NB4 (cell line): ENCODE measurements around the gene ST3GAL4.
A peak's percentile ranks its signal among the peaks of the same experiment; 100 is the strongest.

ENCODE experiments used
- DNase-seq: peaks from one replicate; pipeline ENCODE4 v3.0.0; 2010; ENCODE audit warnings: low read depth
- H3K4me3 ChIP-seq: one replicate; pipeline ENCODE4 v1.5.1; 2011; ENCODE audit warnings: mild to moderate bottlenecking, low read depth, low read length, moderate library complexity
- MYC ChIP-seq: IDR thresholded peaks from 2 replicates; pipeline ENCODE4 v1.6.1; 2011; ENCODE audit warnings: low read depth, low read length
- POLR2A ChIP-seq: IDR thresholded peaks from 2 replicates; pipeline ENCODE4 v1.6.1; 2011; ENCODE audit warnings: mild to moderate bottlenecking; ENCODE audit not compliant: insufficient read length; ENCODE audit errors: extremely low read depth
- TF ChIP-seq, protein P1 (sequence below): IDR thresholded peaks from one replicate; pipeline ENCODE4 v1.5.1; 2012; ENCODE audit warnings: low read depth, low read length
- TF ChIP-seq, protein P2 (sequence below): IDR thresholded peaks from 2 replicates; pipeline ENCODE4 v1.6.1; 2011; ENCODE audit warnings: low read depth, low read length

ST3GAL4 gene

DNA sequence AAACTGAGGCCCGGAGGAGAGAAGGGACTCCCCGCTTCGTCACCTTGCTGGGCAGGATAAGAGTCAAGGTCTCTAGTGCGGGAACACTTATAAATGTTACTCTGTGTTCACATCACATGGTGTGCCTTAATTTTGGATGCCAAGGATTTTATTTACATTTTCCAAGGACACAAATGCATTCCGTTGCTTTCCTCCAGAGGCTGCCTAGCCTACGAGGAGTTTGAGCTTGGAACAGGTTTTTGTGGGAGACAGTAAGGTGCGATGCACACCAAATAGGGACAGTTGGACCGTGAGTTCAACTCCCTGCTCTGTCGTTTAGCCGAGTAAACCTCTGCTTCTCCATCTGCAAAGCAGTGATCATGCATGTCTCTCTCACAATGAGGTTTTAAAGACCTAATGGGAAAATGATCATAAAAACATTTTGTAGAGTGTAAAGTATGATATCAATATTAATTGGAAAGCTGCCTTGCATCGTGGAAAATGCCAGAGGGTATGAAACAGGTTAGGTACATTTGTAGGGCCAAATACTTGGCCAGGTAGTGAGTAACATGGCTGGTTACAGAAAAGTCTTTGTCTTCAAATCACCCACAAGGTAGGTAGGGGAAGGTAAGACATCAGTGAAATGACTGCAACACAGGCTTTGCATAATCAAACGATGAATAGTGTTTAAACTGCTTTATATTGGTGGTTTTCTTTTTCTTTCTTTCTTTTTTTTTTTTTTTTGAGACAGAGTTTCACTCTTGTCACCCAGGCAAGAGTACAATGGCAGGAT is 61.8 kb downstream of the ST3GAL4 start:
- DNase-seq, result no peak
- no peak overlapping the region for H3K4me3 ChIP-seq
- TF ChIP-seq, protein P1, sequence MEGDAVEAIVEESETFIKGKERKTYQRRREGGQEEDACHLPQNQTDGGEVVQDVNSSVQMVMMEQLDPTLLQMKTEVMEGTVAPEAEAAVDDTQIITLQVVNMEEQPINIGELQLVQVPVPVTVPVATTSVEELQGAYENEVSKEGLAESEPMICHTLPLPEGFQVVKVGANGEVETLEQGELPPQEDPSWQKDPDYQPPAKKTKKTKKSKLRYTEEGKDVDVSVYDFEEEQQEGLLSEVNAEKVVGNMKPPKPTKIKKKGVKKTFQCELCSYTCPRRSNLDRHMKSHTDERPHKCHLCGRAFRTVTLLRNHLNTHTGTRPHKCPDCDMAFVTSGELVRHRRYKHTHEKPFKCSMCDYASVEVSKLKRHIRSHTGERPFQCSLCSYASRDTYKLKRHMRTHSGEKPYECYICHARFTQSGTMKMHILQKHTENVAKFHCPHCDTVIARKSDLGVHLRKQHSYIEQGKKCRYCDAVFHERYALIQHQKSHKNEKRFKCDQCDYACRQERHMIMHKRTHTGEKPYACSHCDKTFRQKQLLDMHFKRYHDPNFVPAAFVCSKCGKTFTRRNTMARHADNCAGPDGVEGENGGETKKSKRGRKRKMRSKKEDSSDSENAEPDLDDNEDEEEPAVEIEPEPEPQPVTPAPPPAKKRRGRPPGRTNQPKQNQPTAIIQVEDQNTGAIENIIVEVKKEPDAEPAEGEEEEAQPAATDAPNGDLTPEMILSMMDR, result no peak
- TF ChIP-seq, protein P2, sequence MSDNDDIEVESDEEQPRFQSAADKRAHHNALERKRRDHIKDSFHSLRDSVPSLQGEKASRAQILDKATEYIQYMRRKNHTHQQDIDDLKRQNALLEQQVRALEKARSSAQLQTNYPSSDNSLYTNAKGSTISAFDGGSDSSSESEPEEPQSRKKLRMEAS, result no peak
- TF ChIP-seq POLR2A, result no peak
- TF ChIP-seq MYC, result no peak

DNA sequence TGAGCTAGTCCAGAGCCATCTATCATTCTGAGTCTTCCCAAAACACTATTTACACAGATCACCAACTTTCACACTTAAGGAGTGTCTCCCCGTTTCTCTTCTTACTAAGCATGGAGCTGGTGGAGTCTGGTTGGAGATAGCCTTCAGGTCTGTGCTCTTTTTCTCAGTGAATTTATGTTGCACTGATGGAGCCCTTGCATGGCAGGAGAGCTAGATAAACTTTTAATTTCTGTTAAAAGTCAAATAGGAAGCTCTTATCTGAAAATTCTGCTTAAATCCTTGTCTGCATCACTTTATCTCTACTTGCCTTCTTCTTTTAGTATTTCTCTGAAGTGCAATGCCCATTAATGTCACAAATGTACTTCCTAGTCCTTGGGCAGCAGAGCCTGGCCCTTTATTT is 63.4 kb downstream of the ST3GAL4 start:
- TF ChIP-seq, protein P1, result no peak
- TF ChIP-seq, protein P2, result no peak
- no peak for TF ChIP-seq MYC
- no peak for TF ChIP-seq POLR2A
- no peak overlapping the region for H3K4me3 ChIP-seq
- DNase-seq, result no peak

DNA sequence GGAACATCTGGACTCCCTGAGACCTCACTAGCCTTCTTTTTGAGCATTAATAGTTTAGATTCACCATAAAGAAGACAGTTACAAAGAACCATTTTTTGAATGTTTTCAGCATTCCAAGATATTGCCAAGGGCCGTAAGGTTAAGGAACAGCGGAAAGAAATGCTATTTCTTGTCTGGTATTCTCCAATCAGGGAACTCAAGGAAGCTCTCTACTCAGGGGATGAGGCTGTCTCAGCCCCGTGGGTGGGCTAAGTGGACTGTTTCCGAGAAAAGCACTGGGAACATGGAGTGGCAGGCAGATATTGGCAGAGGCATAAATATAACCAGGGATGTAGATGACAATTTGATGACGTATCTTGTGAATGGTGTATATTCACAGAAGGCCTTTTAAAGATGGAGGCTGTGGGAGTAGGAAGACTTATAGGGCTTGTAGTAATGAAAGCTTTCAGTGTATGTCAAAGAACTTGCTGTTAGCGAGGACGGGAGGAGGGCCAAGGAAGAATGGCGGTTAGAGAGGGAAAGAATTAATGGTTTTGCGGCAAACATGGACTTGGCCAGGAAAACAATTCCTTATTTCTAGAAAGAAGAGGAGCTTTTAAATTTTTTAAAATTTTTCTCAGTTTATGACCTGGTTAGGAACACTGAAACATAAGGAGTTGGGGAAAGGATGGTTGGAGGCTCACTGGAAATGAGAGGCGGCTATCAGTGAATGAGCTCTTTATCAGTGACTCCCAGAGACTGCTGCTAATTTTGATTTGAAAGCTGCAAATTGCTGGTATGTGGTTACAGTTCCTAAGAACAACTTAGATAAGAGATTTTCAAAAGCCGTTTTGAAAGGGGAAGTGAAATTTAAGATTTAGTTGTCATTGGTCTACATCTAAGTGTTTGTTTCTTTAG is 64.6 kb downstream of the ST3GAL4 start:
- peak; percentile 79 for DNase-seq
- no peak overlapping the region for H3K4me3 ChIP-seq
- no peak for TF ChIP-seq POLR2A
- TF ChIP-seq, protein P1, result no peak
- TF ChIP-seq MYC, result no peak
- TF ChIP-seq, protein P2, result no peak

DNA sequence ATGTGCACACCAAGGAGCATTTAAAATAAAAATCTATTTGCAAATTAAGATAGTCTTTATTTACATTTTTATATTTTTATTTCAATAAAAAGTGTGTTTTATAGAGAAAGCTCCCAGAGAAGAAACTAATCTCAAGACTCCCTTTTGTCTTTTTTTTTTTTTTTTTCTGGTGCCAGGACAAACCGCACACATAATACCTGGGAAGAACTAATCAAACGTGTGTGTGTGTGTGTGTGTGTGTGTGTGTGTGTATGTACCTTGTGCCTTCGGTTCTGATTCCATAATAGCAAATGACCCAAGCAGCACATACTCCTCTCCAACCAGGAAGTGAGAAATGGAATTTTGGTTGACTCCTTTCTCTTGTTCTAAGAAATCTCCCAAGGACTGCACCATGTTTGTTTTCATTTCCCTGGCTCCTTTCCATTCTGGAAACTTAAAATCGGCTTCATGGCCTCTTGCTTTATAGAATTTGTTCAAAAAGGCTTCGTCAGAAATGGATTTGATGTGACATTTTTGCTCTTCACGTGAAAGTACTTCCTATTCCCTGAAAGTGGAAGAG is 65.3 kb downstream of the ST3GAL4 start:
- TF ChIP-seq, protein P1, result no peak
- no peak for TF ChIP-seq MYC
- TF ChIP-seq, protein P2, result no peak
- no peak for TF ChIP-seq POLR2A
- H3K4me3 ChIP-seq, result no peak overlapping the region
- DNase-seq, result no peak

DNA sequence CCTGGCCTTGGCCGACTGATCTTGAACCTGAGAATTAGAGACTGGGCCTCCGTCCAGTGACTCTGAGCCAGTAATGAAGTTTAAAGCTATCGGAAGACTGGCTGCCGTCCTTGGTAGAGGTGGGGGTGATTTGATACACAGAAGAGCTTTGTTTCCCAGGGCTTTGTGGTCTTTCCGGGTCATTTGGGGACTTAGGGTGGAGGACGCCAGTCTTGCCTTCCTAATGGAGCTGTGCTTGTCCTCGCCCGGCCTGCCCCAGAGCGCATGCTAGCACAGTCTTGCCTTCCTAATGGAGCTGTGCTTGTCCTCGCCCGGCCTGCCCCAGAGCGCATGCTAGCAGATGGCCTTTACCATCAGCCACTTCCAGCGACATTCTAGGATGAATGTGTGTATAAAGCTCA is 65.8 kb downstream of the ST3GAL4 start:
- TF ChIP-seq, protein P2, result no peak
- TF ChIP-seq POLR2A (no peak), MYC (no peak)
- TF ChIP-seq, protein P1, result no peak
- DNase-seq, result no peak
- H3K4me3 ChIP-seq, result no peak overlapping the region
